Spinal cord (tissue), 10 donors: ENCODE measurements around the gene MAPK8IP2. TPM values are rescaled to one million over a fixed set of nuclear protein-coding genes. Genes with fewer than 3 reads are reported as not detected.
A peak's percentile ranks its signal among the peaks of the same experiment; 100 is the strongest.

Source experiments
- DNase-seq, 6 donors: peaks; one replicate each; pipeline versions ENCODE4 v3.0.0 to v3.0.0-alpha.2; 2013 to 2015; ENCODE audit warnings: low spot score in 6 of 6, low read depth in 4 of 6
- H3K27ac ChIP-seq: one replicate; pipeline ENCODE4 v1.5.1; 2013; ENCODE audit warnings: low read depth, low read length, control low read depth
- H3K27me3 ChIP-seq: one replicate; pipeline ENCODE4 v1.6.1; 2013; ENCODE audit warnings: low read length; ENCODE audit not compliant: control insufficient read depth, insufficient read depth
- H3K36me3 ChIP-seq: one replicate; pipeline ENCODE4 v1.6.1; 2013; ENCODE audit warnings: low read length; ENCODE audit not compliant: control insufficient read depth, insufficient read depth
- H3K4me1 ChIP-seq: one replicate; pipeline ENCODE4 v1.6.1; 2013; ENCODE audit warnings: low read length; ENCODE audit not compliant: control insufficient read depth, insufficient read depth
- H3K4me3 ChIP-seq: one replicate; pipeline ENCODE4 v1.5.1; 2013; ENCODE audit warnings: low read depth, low read length, control low read depth
- H3K9me3 ChIP-seq: one replicate; pipeline ENCODE4 v1.6.1; 2013; ENCODE audit warnings: low read length; ENCODE audit not compliant: control insufficient read depth, insufficient read depth
- WGBS: methylation state at CpG from one replicate; pipeline ENCODE4 v1.1.5; 2013; ENCODE audit warnings: missing lambda C conversion rate; ENCODE audit not compliant: insufficient coverage; 5-methylcytosine and 5-hydroxymethylcytosine counted together
- polyA plus RNA-seq, 2 donors: library from polyadenylated mRNA; unstranded; fragments of 120-200 nt; gene quantifications; one replicate each; pipeline ENCODE4 v1.2.1, GENCODE V29; 2013; ENCODE audit not compliant: insufficient read length in 2 of 2
- total RNA-seq, 2 donors: library from RNA; depleted of rRNA in 1 of 2; stranded (reverse); fragments of 120-200 nt in 1 of 2; fragments of >200 nt in 1 of 2; gene quantifications; one replicate each; pipeline versions ENCODE4 v1.2.3 to v1.2.4, GENCODE V29; 2013 to 2014
- donor health status: healthy.

Gene MAPK8IP2
- total and polyA plus RNA-seq, 4 donors: 19.8 to 109 (median 73.1) TPM

- peaks cover 7% of the 10 kb centered on the region for H3K36me3 ChIP-seq
- no peak overlapping the region for H3K27ac ChIP-seq
- no peak for DNase-seq
- H3K4me1 ChIP-seq: peaks cover 20% of the 10 kb centered on the region
- no peaks in the 10 kb centered on the region for H3K9me3 ChIP-seq
- no peak overlapping the region for H3K4me3 ChIP-seq
- H3K27me3 ChIP-seq: no peaks in the 10 kb centered on the region
- 92% methylated on average over 4 of the region's 5 CpGs for WGBS
These were observed 3.5 kb upstream of the MAPK8IP2 start for GRCh38 chr22:50597097-50597496.

- peak overlapping the region; percentile 26 for H3K4me3 ChIP-seq
- H3K4me1 ChIP-seq: peaks cover 29% of the 10 kb centered on the region
- H3K36me3 ChIP-seq: peaks cover 28% of the 10 kb centered on the region
- no peaks in the 10 kb centered on the region for H3K9me3 ChIP-seq
- no peaks in the 10 kb centered on the region for H3K27me3 ChIP-seq
- peak in 2 of 6 donors; percentile 37 to 63 for DNase-seq
- WGBS: 5% methylated on average over 44 of the region's 52 CpGs
- H3K27ac ChIP-seq: no peak overlapping the region
These were observed 657 bp upstream of the MAPK8IP2 start for GRCh38 chr22:50599816-50600455.

- Histone ChIP-seq H3K36me3 (peaks cover 40% of the 10 kb centered on the region), H3K27me3 (no peaks in the 10 kb centered on the region), H3K9me3 (no peaks in the 10 kb centered on the region), H3K4me3 (peak overlapping the region; percentile 31), H3K4me1 (peaks cover 29% of the 10 kb centered on the region), H3K27ac (no peak overlapping the region)
- peak in 2 of 6 donors; percentile 47 to 64 for DNase-seq
- 2% methylated on average over 31 of the region's 52 CpGs for WGBS
These were observed 525 bp downstream of the MAPK8IP2 start for GRCh38 chr22:50600967-50601668.

- 47% methylated on average over 11 of the region's 12 CpGs for WGBS
- Histone ChIP-seq H3K27ac (no peak overlapping the region), H3K36me3 (peaks cover 47% of the 10 kb centered on the region), H3K4me3 (no peak overlapping the region), H3K27me3 (no peaks in the 10 kb centered on the region), H3K9me3 (no peaks in the 10 kb centered on the region), H3K4me1 (peaks cover 29% of the 10 kb centered on the region)
- no peak for DNase-seq
These were observed 1.2 kb downstream of the MAPK8IP2 start for GRCh38 chr22:50601669-50602337.

GRCh38 chr22:50602338-50602700, 1.7 kb downstream of the MAPK8IP2 start:
- H3K4me1 ChIP-seq: peaks cover 29% of the 10 kb centered on the region
- H3K27ac ChIP-seq: no peak overlapping the region
- H3K27me3 ChIP-seq: no peaks in the 10 kb centered on the region
- no peaks in the 10 kb centered on the region for H3K9me3 ChIP-seq
- no peak for DNase-seq
- no peak overlapping the region for H3K4me3 ChIP-seq
- H3K36me3 ChIP-seq: peaks cover 47% of the 10 kb centered on the region
- WGBS: 13% methylated on average over 2 of the region's 2 CpGs

- H3K27me3 ChIP-seq: no peaks in the 10 kb centered on the region
- 49% methylated on average over 67 of the region's 70 CpGs for WGBS
- H3K36me3 ChIP-seq: peaks cover 61% of the 10 kb centered on the region
- no peak overlapping the region for H3K27ac ChIP-seq
- H3K9me3 ChIP-seq: no peaks in the 10 kb centered on the region
- H3K4me3 ChIP-seq: no peak overlapping the region
- DNase-seq: no peak
- peaks cover 29% of the 10 kb centered on the region for H3K4me1 ChIP-seq
These were observed 3.1 kb downstream of the MAPK8IP2 start for GRCh38 chr22:50603511-50604255.

- H3K4me3 ChIP-seq: no peak overlapping the region
- WGBS: 61% methylated on average over 92 of the region's 103 CpGs
- H3K27me3 ChIP-seq: no peaks in the 10 kb centered on the region
- no peak for DNase-seq
- H3K4me1 ChIP-seq: peaks cover 28% of the 10 kb centered on the region
- H3K27ac ChIP-seq: no peak overlapping the region
- no peaks in the 10 kb centered on the region for H3K9me3 ChIP-seq
- H3K36me3 ChIP-seq: peaks cover 68% of the 10 kb centered on the region
These were observed 3.8 kb downstream of the MAPK8IP2 start for GRCh38 chr22:50604256-50605001.

GRCh38 chr22:50605002-50605612, 4.5 kb downstream of the MAPK8IP2 start:
- no peak overlapping the region for H3K4me3 ChIP-seq
- no peaks in the 10 kb centered on the region for H3K9me3 ChIP-seq
- H3K27me3 ChIP-seq: no peaks in the 10 kb centered on the region
- peaks cover 22% of the 10 kb centered on the region for H3K4me1 ChIP-seq
- DNase-seq: no peak
- peaks cover 75% of the 10 kb centered on the region for H3K36me3 ChIP-seq
- no peak overlapping the region for H3K27ac ChIP-seq
- 91% methylated on average over 12 of the region's 23 CpGs for WGBS
